SU-DHL-6 (cell line): ENCODE measurements around the gene SLC2A4RG.

Source experiments
- H2AFZ ChIP-seq: fragments of 200-600 bp; sonication (generic); 2 replicates; pipeline ENCODE4 v1.6.1; 2014; ENCODE audit warnings: low read depth, mild to moderate bottlenecking, moderate library complexity, mixed read lengths, antibody characterized with exemption, low read length; ENCODE audit not compliant: severe bottlenecking
- H3F3A ChIP-seq: fragments of 200-600 bp; shearing (Covaris generic); 2 replicates; pipeline ENCODE4 v1.6.0; 2016; ENCODE audit warnings: antibody characterized with exemption, mild to moderate bottlenecking; ENCODE audit not compliant: insufficient read depth
- H3K27ac ChIP-seq: fragments of 200-600 bp; sonication (generic); 2 replicates; pipeline ENCODE4 v1.5.1; 2016; ENCODE audit warnings: low read depth, mild to moderate bottlenecking, low read length, moderate library complexity, mixed read lengths
- H3K27me3 ChIP-seq: fragments of 200-600 bp; sonication (generic), shearing (Covaris generic); 2 replicates; pipeline ENCODE4 v1.6.0; 2014; ENCODE audit warnings: mild to moderate bottlenecking, low read length
- H3K36me3 ChIP-seq: fragments of 200-600 bp; sonication (generic); 2 replicates; pipeline ENCODE4 v1.6.1; 2014; ENCODE audit warnings: mild to moderate bottlenecking, low read length, mixed read lengths
- H3K4me2 ChIP-seq: fragments of 300-600, 200-600 bp; shearing (Covaris generic), sonication (generic); 2 replicates; pipeline ENCODE4 v1.6.0; 2014; ENCODE audit warnings: low read length, low read depth, mild to moderate bottlenecking; ENCODE audit not compliant: poor library complexity, severe bottlenecking
- H3K4me3 ChIP-seq: fragments of 200-600 bp; sonication (generic); 2 replicates; pipeline ENCODE4 v1.5.1; 2014; ENCODE audit warnings: antibody characterized with exemption, low read length, mild to moderate bottlenecking, mixed read lengths; ENCODE audit not compliant: insufficient read depth, poor library complexity, severe bottlenecking
- H3K79me2 ChIP-seq: fragments of 200-600 bp; sonication (generic); 2 replicates; pipeline ENCODE4 v1.6.1; 2014; ENCODE audit warnings: mild to moderate bottlenecking, low read length, moderate library complexity; ENCODE audit not compliant: insufficient read depth
- H3K9ac ChIP-seq: fragments of 200-600 bp; sonication (generic); 2 replicates; pipeline ENCODE4 v1.7.0; 2014; ENCODE audit warnings: mild to moderate bottlenecking, low read length
- H3K9me2 ChIP-seq: fragments of 200-600 bp; sonication (generic); replicated peaks from 2 replicates; pipeline ENCODE4 v1.6.1; 2014; ENCODE audit warnings: low read length; ENCODE audit not compliant: insufficient read depth
- H3K9me3 ChIP-seq: fragments of 200-600 bp; sonication (generic); 2 replicates; pipeline ENCODE4 v1.6.1; 2014; ENCODE audit warnings: low read length, mixed read lengths; ENCODE audit not compliant: insufficient read depth
- H4K20me1 ChIP-seq: fragments of 200-600 bp; sonication (generic); 2 replicates; pipeline ENCODE4 v1.6.1; 2014; ENCODE audit warnings: low read depth, mild to moderate bottlenecking, antibody characterized with exemption, low read length, moderate library complexity, mixed read lengths
- CTCF ChIP-seq: fragments of 200-600 bp; sonication (generic); IDR thresholded peaks from one replicate; pipeline ENCODE4 v1.5.1; 2017; ENCODE audit warnings: antibody characterized with exemption, mild to moderate bottlenecking, low read length, moderate library complexity; ENCODE audit not compliant: insufficient read depth, poor library complexity, severe bottlenecking
- EZH2phosphoT487 ChIP-seq: fragments of 200-600 bp; sonication (generic), shearing (Covaris generic); conservative IDR thresholded peaks from 2 replicates; pipeline ENCODE4 v1.6.1; 2018; ENCODE audit warnings: mild to moderate bottlenecking, antibody characterized with exemption, low read length, moderate library complexity, mixed read lengths

Gene SLC2A4RG

DNA sequence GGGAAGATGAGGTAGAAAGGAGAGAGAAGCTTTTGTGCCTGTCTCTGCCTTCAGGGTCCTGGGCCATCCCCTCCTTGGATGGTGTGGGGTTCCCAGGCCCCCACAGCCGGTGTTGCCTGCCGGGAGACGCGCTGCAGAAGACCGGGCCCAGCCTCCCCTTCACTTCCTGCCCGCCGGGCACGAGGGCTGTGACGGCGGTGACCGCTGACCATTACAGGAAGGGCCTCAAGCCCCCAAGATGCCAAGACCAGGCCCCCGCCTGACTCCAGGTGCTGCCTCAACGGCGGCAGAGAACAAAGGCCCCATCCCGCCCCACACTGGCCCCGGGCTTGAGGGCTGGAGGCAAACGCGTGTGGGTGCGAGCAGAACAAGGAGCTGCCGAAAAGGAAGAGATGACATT, 53.3 kb downstream of the SLC2A4RG start:
- Histone ChIP-seq H3K27ac (no peak overlapping the region), H3K9me3 (no peaks in the 10 kb centered on the region), H3K4me2 (no peak overlapping the region), H3K36me3 (no peaks in the 10 kb centered on the region), H3K9me2 (no peaks in the 10 kb centered on the region), H3K9ac (no peak overlapping the region), H3F3A (no peaks in the 10 kb centered on the region), H3K79me2 (no peaks in the 10 kb centered on the region), H4K20me1 (no peaks in the 10 kb centered on the region), H3K4me3 (no peak overlapping the region), H2AFZ (no peak overlapping the region), H3K27me3 (no peaks in the 10 kb centered on the region)
- TF ChIP-seq CTCF (no peak), EZH2phosphoT487 (no peak)
